Psoas muscle (tissue), 8 donors: ENCODE results near the gene ABHD11. TPM values are rescaled to one million over a fixed set of nuclear protein-coding genes. Genes with fewer than 3 reads are reported as not detected.
A peak's percentile ranks its signal among the peaks of the same experiment; 100 is the strongest.

Experiments
- ATAC-seq, 4 donors: fragments of 200-7000 bp; cut with Tn5 transposase; one replicate each; pipeline ENCODE4 v1.9.1; 2020; ENCODE audit warnings: moderate library complexity in 3 of 4, mild to moderate bottlenecking in 2 of 4
- DNase-seq, 2 donors: peaks; one replicate each; pipeline ENCODE4 v3.0.0-alpha.2; 2020
- H3K27ac ChIP-seq: fragments of 200-600 bp; one replicate; pipeline ENCODE4 v1.8.0; 2022
- H3K27me3 ChIP-seq, 3 donors: fragments of 200-600 bp in 1 of 3; one replicate each; pipeline versions ENCODE4 v1.6.1 to v1.8.0; 2013 to 2022; ENCODE audit warnings: low read length in 2 of 3, mild to moderate bottlenecking in 2 of 3, moderate library complexity in 1 of 3; ENCODE audit not compliant: insufficient read depth in 3 of 3
- H3K36me3 ChIP-seq, 2 donors: fragments of 200-600 bp in 1 of 2; one replicate each; pipeline versions ENCODE4 v1.6.1 to v1.8.0; 2013 to 2022; ENCODE audit warnings: low read depth in 1 of 2, mild to moderate bottlenecking in 1 of 2, moderate library complexity in 1 of 2; ENCODE audit not compliant: insufficient read depth in 1 of 2
- H3K4me1 ChIP-seq: fragments of 200-600 bp; one replicate; pipeline ENCODE4 v1.8.0; 2022
- H3K4me3 ChIP-seq: fragments of 200-600 bp; one replicate; pipeline ENCODE4 v1.8.0; 2022; ENCODE audit warnings: mild to moderate bottlenecking
- H3K9me3 ChIP-seq: fragments of 200-600 bp; one replicate; pipeline ENCODE4 v1.8.0; 2022
- WGBS, 3 donors: extraction: QIAGEN DNeasy Blood & Tissue Kit; methylation state at CpG; one replicate each; pipeline versions ENCODE4 v1.1.6 to v1.1.7; 2013; 5-methylcytosine and 5-hydroxymethylcytosine counted together
- intact Hi-C, 2 donors: fragments of 100-400 bp; cut with DNase I; formaldehyde crosslinking; loops; one replicate each; pipeline versions ENCODE4 v1.11.0 to v1.14.2; 2022
- polyA plus RNA-seq, 3 donors: library from polyadenylated mRNA; stranded (reverse); fragments of 200-250 nt; gene quantifications; one replicate each; pipeline ENCODE4 v1.2.3, GENCODE V29; 2013
- total RNA-seq, 4 donors: library from RNA; stranded (reverse); fragmentation: NEBNext Ultra II Directional in 2 of 4; extraction: Animal tissue kit (Norgen Biotek cat#: 25700) in 2 of 4; gene quantifications; one replicate each; pipeline versions ENCODE4 v1.2.1 to v1.2.4, GENCODE V29; 2021 to 2023
- TF ChIP-seq, protein P1 (sequence below): fragments of 200-600 bp; IDR thresholded peaks from one replicate; pipeline ENCODE4 v1.8.0; 2022; ENCODE audit warnings: antibody characterized with exemption
- donor health status: healthy with polysubstance abuse.
- donor health status: DM: no; HTN: no; CAD: no; lungs with moderate emphysema.
- donor health status: Bipolar disorder and iron deficiency.
- donor health status: healthy.
- donor health status: DM: yes; HTN: yes; CAD: no.
- donor health status: DM: no; HTN: no; CAD: no.
- donor health status: DM: no; HTN: no; CAD: no.
- donor health status: DM: yes; HTN: yes; CAD: no.

The ABHD11 gene
- total and polyA plus RNA-seq, 7 donors: 6.8 to 26.6 (median 14.1) TPM

DNA sequence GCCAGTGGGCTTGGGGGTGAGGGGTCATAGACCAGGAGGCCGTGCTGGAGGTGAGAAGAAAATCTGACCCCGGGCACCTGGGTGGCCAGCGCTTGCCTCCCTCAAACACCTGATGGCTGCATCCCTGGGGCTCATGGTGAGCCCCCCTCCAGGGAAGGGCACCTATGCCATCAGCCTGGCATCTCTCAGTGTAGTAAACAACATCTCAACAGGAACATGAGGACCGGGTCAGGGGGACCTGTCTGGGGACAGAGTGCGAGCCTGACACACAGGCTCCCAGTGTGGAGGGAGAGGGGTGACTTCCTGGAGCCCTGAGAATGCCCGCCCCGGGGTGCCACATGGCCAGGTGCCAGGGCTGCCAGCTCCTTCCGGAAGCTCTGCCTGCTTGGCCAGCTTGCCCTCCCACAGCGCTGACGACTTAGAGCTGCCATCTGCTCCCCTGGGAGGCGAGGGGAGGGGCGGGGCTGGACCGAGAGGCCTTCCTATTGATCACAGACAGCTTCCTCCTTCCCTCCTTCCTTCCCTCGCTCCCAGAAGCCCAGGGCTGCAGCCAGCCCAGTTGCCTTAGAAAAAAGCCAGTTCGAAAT lies 31.5 kb downstream of the ABHD11 start:
- Histone ChIP-seq H3K27me3 (no peaks in the 10 kb centered on the region), H3K36me3 (peaks cover 0 to 5% of the 10 kb centered on the region in 2 donors), H3K9me3 (no peaks in the 10 kb centered on the region), H3K4me1 (no peaks in the 10 kb centered on the region), H3K4me3 (no peak overlapping the region), H3K27ac (no peak overlapping the region)
- ATAC-seq (no peak), DNase-seq (peak; percentile 53 to 72)
- intact Hi-C loops: no loop called here
- TF ChIP-seq, protein P1, sequence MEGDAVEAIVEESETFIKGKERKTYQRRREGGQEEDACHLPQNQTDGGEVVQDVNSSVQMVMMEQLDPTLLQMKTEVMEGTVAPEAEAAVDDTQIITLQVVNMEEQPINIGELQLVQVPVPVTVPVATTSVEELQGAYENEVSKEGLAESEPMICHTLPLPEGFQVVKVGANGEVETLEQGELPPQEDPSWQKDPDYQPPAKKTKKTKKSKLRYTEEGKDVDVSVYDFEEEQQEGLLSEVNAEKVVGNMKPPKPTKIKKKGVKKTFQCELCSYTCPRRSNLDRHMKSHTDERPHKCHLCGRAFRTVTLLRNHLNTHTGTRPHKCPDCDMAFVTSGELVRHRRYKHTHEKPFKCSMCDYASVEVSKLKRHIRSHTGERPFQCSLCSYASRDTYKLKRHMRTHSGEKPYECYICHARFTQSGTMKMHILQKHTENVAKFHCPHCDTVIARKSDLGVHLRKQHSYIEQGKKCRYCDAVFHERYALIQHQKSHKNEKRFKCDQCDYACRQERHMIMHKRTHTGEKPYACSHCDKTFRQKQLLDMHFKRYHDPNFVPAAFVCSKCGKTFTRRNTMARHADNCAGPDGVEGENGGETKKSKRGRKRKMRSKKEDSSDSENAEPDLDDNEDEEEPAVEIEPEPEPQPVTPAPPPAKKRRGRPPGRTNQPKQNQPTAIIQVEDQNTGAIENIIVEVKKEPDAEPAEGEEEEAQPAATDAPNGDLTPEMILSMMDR: no peak
- 75 to 82% (median 76%) methylated on average over 11 to 15 of the region's 15 CpGs for WGBS, 3 donors

- no peaks in the 10 kb centered on the region for H3K9me3 ChIP-seq
- 84 to 87% (median 86%) methylated on average over 25 of the region's 25 CpGs for WGBS, 3 donors
- H3K27ac ChIP-seq: no peak overlapping the region
- DNase-seq: no peak
- no peak overlapping the region for H3K4me3 ChIP-seq
- peaks cover 0 to 5% of the 10 kb centered on the region in 2 donors for H3K36me3 ChIP-seq
- H3K27me3 ChIP-seq: no peaks in the 10 kb centered on the region
- TF ChIP-seq, protein P1: no peak
- intact Hi-C loops: no loop called here
- no peaks in the 10 kb centered on the region for H3K4me1 ChIP-seq
- no peak for ATAC-seq
Measured at GRCh38 chr7:73706126-73707044, 32.2 kb downstream of the ABHD11 start.

DNA sequence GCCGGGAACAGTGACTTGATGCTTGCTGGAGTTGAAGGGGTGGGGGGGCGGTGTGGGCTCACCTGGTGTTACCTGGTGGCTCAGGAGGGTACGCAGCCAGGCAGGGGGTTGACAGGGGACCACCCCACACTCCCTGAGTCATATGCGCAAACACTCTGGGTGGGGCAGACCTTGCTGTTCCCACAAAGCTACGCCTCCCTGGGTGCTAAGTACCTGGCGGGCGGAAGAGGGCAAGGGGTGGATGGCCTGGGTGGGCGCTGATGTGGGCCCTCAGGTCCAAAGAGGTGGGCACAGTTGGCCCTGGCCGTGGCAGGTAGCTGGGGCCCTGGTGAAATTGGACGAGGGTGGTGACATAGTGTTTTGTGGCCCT lies 33.1 kb downstream of the ABHD11 start:
- Histone ChIP-seq H3K4me1 (no peaks in the 10 kb centered on the region), H3K36me3 (peaks cover 0 to 5% of the 10 kb centered on the region in 2 donors), H3K27ac (no peak overlapping the region), H3K4me3 (no peak overlapping the region), H3K9me3 (no peaks in the 10 kb centered on the region), H3K27me3 (no peaks in the 10 kb centered on the region)
- TF ChIP-seq, protein P1: no peak
- WGBS, 3 donors: 89 to 95% (median 94%) methylated on average over 10 of the region's 10 CpGs
- no peak for ATAC-seq
- intact Hi-C loops: no loop called here
- DNase-seq: no peak

GRCh38 chr7:73704640-73705550 lies 33.7 kb downstream of the ABHD11 start:
- H3K27me3 ChIP-seq: no peaks in the 10 kb centered on the region
- WGBS, 3 donors: 76 to 85% (median 79%) methylated on average over 23 of the region's 23 CpGs
- H3K4me1 ChIP-seq: no peaks in the 10 kb centered on the region
- intact Hi-C loops: no loop called here
- no peak overlapping the region for H3K4me3 ChIP-seq
- DNase-seq: no peak
- peaks cover 0 to 9% of the 10 kb centered on the region in 2 donors for H3K36me3 ChIP-seq
- H3K27ac ChIP-seq: no peak overlapping the region
- no peaks in the 10 kb centered on the region for H3K9me3 ChIP-seq
- TF ChIP-seq, protein P1: no peak
- no peak for ATAC-seq
